ENCODE results near the gene PHLDA3.
"Not testable (repeated sequence)": the region's sequence is repeated elsewhere in the genome, so short reads cannot be mapped to it uniquely, and the experiment has no call there.

PHLDA3 gene

GRCh38 chr1:201503397-201504176, 34.6 kb upstream of the PHLDA3 start:
- DNase-seq = peak in 2 of 3 donors; percentile 29 to 34

GRCh38 chr1:201502511-201502857, 33.5 kb upstream of the PHLDA3 start:
- no peak for DNase-seq

- no peak for DNase-seq
Observed at GRCh38 chr1:201501812-201502510, 33.0 kb upstream of the PHLDA3 start.

- DNase-seq = no peak
Observed at GRCh38 chr1:201501144-201501543, 32.2 kb upstream of the PHLDA3 start.

- DNase-seq = no peak
Observed at GRCh38 chr1:201500670-201501120, 31.7 kb upstream of the PHLDA3 start.

- DNase-seq = no peak
Observed at GRCh38 chr1:201499795-201500669, 31.0 kb upstream of the PHLDA3 start.

- DNase-seq = no peak
Observed at GRCh38 chr1:201499191-201499590, 30.2 kb upstream of the PHLDA3 start.

- DNase-seq = no peak
Observed at GRCh38 chr1:201498621-201499020, 29.6 kb upstream of the PHLDA3 start.

GRCh38 chr1:201497935-201498509, 29.0 kb upstream of the PHLDA3 start:
- no peak for DNase-seq

GRCh38 chr1:201496296-201496690, 27.3 kb upstream of the PHLDA3 start:
- no peak for DNase-seq

GRCh38 chr1:201495551-201496295, 26.7 kb upstream of the PHLDA3 start:
- DNase-seq = no peak

GRCh38 chr1:201493757-201494617, 25.0 kb upstream of the PHLDA3 start:
- no peak for DNase-seq

GRCh38 chr1:201493026-201493656, 24.2 kb upstream of the PHLDA3 start:
- not testable (repeated sequence) for DNase-seq

- DNase-seq = no peak
Observed at GRCh38 chr1:201491896-201492511, 23.0 kb upstream of the PHLDA3 start.

GRCh38 chr1:201490708-201491131, 21.7 kb upstream of the PHLDA3 start:
- no peak for DNase-seq

- DNase-seq = peak; percentile 55 to 71 (median 62)
Observed at GRCh38 chr1:201489643-201490261, 20.8 kb upstream of the PHLDA3 start.

- peak; percentile 71 to 83 (median 82) for DNase-seq
Observed at GRCh38 chr1:201488830-201489589, 20.0 kb upstream of the PHLDA3 start.

- no peak for DNase-seq
Observed at GRCh38 chr1:201487742-201488141, 18.8 kb upstream of the PHLDA3 start.

- DNase-seq = no peak
Observed at GRCh38 chr1:201486187-201486586, 17.2 kb upstream of the PHLDA3 start.

Data from suppressor macrophage treated with lipopolysaccharide for 1 hour (primary cell).